Effector CD4-positive, alpha-beta T cell (primary cell): ENCODE measurements around the gene SLC20A1.
"Not testable (repeated sequence)": the region's sequence is repeated elsewhere in the genome, so short reads cannot be mapped to it uniquely, and the experiment has no call there.

Experiments
- DNase-seq: peaks from one replicate; pipeline ENCODE4 v3.0.0-alpha.2; 2020

Gene SLC20A1

DNA sequence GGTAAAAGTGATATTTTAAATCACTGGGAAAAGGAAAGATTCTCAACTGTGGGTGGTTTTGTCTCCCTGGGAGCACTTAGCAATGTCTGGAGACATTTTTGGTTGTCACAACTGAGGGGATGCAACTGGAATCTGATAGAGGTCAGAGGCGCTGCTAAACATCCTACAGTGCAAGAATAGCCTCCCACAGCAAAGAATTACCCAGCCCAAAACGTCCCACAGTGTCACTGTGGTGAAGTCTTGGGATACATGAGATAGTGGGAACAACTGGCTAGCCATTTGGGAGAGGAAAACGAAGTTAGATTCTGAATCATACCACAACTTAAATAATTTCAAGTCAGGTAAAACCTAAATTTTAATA, 38.7 kb downstream of the SLC20A1 start:
- DNase-seq = no peak

DNA sequence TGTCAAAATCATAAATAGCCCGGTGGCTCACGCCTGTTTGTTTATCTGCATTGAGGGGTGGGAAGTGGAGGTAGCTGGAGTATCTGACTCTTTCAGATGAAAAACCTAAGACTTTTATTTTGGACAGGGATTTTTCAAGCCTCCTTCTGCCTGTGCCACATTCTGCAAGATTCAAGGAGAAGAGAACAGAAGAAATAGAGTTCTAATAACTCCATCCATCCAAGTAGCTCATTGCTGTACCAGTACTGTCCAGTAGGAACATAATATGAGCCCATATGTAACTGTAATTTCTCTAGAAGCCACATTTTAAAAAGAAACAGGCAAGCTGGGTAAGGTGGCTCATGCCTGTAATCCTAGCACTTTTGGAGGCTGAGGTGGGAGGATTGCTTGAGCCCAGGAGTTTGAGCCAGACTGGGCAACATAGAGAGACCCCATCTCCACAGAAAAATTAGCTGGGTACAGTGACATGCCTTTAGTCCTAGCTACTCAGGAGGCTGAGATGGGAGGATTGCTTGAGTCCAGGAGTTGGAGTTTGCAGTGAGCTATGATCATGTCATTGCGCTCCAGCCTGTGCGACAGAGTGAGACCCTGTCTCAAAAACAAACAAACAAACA, 39.6 kb downstream of the SLC20A1 start:
- no peak for DNase-seq

GRCh38 chr2:112686348-112687217, 40.8 kb downstream of the SLC20A1 start:
- no peak for DNase-seq

GRCh38 chr2:112687522-112687921, 41.8 kb downstream of the SLC20A1 start:
- no peak for DNase-seq

GRCh38 chr2:112688086-112688880, 42.5 kb downstream of the SLC20A1 start:
- DNase-seq = no peak

GRCh38 chr2:112690853-112691401, 45.2 kb downstream of the SLC20A1 start:
- DNase-seq = peak; percentile 53

DNA sequence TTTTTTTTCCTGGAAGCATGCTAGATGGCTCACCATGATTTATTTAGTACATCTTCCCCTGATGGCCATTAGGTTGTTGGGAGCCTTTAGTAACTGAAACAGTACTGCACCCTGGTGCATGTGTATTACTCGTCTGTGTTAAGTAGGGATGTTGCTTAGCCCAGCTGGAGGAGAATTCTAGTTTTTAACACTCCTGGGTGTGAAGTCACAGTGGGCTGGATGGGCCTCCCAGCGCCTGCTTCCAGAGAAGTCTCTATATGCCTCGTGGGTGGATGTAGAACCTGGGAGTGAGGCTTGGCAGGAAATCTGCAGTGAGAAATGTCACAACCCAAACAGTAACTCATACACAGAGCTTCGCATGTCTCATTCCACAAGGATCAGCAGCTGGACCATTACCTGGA, 46.1 kb downstream of the SLC20A1 start:
- no peak for DNase-seq

DNA sequence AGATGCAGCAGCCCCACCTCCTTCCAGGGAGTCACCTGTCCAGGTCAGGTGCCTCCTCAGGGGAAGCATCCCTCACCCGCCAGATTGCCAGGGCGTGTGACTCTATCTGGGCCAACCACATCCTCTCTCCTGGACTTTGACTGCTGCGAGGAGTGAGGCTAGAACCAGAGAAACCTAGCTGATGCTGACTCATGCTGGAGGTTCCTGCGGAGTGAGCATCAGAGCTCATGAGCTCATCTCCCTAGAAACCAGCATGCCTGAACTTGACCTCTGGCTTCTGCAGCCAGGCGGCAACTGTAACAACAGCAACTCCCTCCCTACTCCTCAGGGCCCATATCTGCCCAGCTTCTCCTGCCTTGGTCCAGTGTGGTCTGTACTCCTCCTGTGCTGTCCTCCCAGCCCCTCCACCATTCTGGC, 46.8 kb downstream of the SLC20A1 start:
- DNase-seq = no peak

DNA sequence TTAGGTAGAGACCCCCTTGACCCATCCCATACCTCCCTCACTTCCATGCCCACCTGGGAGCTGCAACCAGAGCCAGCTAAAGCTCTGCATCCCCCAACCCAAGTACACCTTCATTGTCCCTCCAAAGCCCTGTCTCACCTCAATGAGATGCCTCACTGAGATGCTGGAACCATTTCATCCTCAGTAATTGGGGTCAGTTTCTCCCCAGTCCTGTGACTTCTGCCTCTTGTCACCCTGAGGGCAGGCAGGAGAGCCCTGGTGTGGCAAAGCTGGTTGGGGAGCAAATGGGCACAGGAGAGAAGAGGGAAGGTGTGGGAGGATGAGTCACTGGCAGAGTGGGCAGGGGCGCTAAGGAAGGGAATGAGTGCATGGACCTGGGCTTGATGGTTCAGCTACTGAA, 47.2 kb downstream of the SLC20A1 start:
- DNase-seq = no peak

- no peak for DNase-seq
Observed at GRCh38 chr2:112693596-112693995, 47.9 kb downstream of the SLC20A1 start.

GRCh38 chr2:112694182-112694581, 48.4 kb downstream of the SLC20A1 start:
- no peak for DNase-seq

GRCh38 chr2:112698834-112699515, 53.2 kb downstream of the SLC20A1 start:
- no peak for DNase-seq

DNA sequence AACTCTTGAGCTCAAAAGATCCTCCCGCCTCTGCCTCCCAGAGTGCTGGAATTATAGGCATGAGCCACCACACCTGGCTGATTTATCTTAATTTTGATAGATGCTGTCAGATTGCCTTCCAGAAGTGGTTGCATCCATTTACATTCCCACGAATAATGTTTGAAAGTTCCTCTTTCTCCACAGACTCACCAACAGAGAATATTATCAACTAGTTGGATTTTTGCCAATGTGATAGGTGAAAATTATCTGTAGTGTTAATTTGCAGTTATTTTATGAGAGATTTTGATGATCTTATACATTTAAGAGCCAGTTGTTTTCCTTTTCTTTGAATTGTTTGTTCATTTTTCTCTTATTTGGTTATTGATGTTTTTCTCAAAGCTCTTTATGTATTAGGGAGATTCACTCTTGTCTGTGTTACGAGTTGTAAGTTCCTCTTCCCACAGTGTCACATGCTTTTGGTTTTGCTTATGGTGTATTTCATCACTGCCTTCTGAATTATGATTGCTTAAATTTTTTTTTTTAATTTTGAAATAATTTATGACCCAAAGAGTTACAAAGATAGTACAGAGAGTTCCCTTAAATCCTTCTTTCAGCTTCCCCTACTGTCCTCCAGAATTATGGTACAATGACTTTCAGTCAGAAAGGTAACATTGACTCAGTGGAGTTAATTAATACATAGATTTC, 54.4 kb downstream of the SLC20A1 start:
- DNase-seq = no peak

DNA sequence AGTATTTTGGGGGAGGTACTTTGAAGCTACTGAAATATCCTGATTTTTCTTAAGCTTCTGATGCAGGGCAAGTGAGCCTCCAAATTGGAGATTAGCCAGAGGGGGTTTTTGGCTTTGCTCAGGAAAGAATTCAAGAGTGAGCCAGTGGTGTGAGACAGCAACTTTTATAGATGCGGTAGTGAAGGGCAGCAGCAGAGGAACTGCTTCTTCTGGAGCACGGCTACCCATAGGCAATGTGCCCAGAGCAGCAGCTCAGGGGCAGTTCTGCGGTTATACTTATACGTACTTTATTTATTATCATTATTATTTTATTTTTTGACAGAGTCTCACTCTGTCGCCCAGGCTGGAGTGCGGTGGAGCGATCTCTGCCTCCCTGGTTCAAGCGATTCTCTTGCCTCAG, 55.3 kb downstream of the SLC20A1 start:
- no peak for DNase-seq

- DNase-seq = no peak
Observed at GRCh38 chr2:112703684-112704083, 57.9 kb downstream of the SLC20A1 start.

DNA sequence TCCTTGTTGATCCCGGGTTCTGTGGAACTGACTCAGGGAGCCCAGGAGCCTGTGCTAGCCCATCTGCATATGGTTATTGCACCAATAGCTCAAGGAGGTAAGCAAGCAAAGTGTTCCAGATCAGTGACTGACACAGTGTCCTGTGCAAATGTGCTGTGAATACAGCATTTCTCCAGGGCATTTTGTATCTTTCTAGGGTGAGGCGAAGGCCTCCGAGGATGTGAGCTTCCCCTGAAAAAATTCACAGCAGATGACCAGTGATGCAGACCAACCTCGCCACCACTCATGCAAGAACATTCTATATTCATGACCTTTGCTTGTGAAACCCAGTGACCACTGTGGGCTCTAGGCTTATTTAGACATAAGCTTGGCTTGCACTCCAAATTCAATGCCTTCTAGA, 59.8 kb downstream of the SLC20A1 start:
- DNase-seq = no peak

GRCh38 chr2:112706170-112706664, 60.5 kb downstream of the SLC20A1 start:
- no peak for DNase-seq

- DNase-seq = not testable (repeated sequence)
Observed at GRCh38 chr2:112706947-112707346, 61.2 kb downstream of the SLC20A1 start.

DNA sequence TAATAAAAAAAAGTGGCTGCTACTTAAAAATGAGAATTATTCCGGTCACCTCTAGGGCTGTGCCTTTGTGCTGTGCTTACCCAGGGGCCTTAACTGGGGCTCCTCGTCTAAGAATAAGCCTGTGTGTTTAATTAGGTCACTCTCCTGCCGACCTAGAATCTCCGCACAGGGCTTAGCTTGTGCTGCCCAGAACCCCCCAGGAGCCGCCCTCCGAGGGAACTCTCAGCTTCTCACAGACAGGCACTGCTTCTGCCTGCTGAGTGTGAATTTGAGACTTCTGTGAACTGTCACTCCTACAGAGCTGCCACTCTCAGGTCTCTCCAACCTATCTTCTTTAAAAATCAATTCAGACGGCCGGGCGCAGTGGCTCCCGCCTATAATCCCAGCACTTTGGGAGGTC, 63.2 kb downstream of the SLC20A1 start:
- no peak for DNase-seq

- DNase-seq = no peak
Observed at GRCh38 chr2:112709703-112710102, 64.0 kb downstream of the SLC20A1 start.

DNA sequence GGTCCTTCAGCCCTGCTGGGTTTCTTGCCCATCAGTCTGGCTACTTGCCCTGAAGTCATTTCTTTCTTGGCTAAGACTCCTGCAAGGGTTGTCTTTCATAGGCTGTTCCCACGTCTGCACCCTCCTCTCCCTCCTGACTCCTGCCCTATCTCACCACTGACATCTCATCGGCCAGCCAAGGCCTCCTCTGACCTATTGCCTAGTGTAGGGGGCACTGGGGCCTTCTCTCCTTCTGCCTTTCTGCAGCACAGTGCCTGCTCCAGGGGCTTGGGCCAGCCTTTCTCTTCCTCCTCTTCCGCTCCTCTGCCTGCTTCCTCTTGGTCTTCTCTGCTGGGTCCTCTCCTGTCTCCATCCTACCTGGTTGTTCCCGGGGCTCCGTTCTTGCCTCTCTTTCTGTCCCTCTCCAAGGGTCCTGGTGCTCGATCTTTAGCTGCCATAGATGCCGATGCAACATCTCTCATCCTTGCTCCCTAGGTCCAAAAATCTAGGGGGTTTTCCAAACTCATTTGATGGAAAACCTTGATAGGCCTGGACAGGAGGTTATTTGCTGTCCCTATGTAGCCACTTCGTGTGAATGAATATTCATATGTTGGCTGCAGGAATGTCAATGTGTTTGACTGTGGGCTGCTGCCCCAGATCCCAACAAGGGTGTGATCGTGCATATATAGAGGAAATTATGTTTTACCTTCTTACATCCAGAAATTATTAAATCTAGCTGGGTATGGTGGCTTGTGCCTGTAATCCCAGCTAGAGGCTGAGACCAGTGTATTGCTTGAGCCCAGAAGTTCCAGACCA, 65.4 kb downstream of the SLC20A1 start:
- no peak for DNase-seq
